GM19397 (cell line): ENCODE data around the gene CNNM3.
"Not testable (repeated sequence)": the region's sequence is repeated elsewhere in the genome, so short reads cannot be mapped to it uniquely, and the experiment has no call there.

ENCODE experiments used
- ATAC-seq: cut with Tn5 transposase; IDR thresholded peaks from one replicate; pipeline ENCODE4 v1.9.1; 2021; ENCODE audit warnings: mild to moderate bottlenecking, moderate library complexity; ENCODE audit not compliant: unreplicated experiment

Gene CNNM3

DNA sequence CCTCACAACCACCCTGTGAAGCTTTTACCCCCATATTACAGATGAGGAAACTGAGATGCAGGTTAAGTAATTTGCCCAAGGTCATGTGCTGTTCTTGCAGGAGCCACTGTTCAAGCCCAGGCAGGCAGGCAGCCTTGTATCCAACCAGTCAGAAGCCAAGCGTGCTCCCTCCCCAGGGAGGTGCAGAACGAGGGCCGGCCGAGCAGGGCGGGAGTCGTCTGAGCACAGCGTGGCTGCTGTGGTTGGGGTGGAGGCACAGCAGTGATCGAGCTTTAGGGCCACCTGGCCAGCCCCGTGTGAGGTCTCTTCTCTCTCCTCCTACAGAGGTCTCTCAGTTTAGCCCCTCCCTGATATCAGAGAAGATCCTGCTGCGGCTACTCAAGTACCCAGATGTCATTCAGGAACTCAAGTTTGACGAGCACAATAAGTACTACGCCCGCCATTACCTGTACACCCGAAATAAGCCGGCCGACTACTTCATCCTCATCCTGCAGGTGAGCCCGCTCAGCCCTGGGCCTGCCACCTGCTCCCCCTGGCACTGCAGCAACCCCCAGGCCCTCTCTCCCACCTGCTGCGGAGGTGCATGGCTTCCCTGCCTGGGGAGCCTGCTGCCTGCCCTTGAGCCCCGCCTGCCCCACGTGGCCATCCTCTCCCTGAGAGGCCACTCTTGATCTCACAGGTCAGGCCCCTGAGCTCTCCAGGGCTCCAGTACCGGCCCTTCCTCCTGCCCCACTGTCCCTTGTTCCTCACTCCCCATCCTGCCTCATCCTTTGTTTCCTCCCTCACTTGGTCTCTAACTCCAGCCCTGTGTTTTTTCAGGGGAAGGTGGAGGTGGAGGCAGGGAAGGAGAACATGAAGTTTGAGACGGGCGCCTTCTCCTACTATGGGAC, 17.1 kb upstream of the CNNM3 start:
- ATAC-seq = no peak

DNA sequence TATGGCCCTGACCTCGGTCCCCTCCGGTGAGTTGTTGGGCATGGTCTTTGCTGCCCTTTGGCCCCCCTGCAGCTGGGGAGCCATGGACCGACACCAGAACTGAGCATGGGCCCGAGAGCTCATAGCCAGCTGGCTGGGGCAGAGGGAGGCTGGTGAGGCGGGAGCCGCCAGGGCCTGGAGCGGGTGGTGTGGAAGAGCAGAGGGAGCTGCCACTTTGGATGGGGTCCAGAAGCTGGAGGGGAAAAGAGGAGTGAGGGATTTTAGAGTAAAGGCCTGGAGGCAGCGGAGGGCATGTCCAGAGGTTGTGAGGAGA, 16.5 kb upstream of the CNNM3 start:
- no peak for ATAC-seq

DNA sequence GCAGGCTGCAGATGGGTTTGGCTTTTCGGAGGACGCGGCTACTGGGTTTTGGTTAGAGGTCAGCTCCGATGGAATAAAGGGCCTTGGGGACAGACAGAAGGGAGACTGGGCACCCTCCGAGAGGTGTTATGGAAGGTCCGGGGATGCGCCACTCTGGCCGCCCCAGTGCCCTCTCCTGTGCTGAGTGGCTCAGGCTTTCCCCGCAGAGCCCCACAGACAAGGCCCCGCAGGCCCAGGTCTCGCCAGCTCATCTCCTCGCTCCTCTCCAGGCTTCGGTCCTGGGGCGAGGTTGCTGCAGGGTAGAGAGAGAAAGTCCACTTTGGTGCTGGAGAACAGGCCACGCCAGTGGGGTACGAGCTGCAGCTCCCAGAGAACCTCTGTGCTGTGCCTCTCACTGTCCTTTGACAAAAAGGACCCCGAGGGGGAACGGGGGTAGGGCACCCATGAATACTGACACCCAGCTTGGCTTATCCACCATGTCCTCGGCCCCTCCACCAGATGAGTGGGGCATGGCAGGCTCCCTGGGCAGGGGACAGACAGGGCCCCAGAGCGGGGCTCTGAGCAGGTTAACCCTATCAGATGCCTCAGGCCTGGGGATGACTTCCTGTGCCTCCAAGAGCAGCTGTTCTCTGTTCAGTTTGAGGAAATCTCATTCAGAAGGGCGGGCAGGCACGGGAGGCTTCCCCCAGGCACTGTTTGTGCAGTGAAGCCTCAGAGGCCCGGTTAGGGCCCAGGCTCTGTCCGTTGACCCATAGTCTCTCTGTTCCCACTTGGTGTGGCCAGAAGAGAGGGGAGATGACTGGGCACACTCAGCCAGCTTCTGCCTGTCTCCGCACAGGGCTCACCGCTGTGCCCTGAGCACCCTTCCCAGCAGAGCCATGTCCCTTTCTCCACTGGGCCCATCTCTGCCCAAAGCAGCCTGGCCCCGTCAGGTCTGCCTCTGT, 15.7 kb upstream of the CNNM3 start:
- ATAC-seq = no peak

DNA sequence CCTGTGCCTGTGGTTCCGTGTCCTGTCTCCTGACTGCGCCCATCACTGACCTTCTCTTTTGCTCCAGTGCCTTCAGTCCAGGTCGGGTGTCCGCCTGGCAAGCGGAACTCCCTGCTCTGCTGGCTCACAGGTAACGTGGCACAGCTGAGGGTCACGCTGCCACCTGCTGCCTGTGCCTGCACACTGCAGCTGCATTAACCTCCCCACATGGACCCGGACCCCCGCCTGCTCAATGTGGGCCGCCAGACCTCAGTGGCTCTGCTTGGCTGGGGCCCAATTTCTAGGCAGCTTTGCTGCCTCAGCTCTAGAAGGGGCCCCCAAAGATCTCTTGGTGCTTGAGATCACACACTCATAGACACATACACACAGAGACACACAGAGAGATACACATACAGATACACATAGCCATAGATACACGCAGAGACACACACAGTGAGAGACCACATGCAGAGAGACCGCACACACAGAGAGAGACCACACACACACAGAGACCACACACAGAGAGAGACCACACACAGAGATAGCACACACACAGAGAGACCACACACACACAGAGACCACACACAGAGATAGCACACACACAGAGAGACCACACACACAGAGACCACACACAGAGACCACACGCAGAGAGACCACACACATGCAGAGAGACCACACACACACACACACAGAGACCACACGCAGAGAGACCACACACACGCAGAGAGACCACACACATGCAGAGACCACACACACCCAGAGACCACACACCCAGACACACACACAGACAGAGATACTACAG, 14.9 kb upstream of the CNNM3 start:
- peak; percentile 80 for ATAC-seq

DNA sequence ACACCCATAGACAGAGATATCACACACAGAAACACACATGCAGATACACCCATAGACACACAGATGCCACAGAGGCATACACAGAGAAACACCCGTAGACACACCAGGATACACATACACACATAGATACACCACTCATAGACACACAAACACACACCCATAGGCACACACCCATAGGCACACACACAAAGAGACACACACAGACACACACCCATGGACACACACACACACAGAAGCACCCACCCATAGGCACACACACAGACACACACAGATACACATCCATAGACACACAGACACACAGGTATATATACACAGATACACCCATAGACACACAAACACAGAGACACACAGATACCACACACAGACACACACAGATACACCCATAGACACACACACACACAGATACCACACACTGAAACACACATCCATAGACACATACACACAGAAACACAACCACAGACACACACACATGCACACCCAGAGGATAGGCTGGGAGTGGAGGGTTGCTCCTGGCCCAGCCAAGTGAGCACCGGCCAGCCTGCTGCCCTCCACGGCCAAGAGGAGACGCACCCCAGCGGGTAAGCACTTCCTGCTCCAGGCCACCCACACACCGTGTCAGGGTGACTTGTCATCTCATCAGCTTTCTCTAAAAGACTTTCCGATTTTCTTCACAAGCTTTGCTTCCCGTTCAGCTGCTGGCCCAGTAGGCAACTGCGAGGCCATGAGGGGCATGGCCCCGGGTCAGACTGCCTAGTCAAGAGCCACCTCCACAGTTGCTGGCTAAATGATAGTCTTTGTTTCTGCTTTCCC, 14.1 kb upstream of the CNNM3 start:
- ATAC-seq = no peak

DNA sequence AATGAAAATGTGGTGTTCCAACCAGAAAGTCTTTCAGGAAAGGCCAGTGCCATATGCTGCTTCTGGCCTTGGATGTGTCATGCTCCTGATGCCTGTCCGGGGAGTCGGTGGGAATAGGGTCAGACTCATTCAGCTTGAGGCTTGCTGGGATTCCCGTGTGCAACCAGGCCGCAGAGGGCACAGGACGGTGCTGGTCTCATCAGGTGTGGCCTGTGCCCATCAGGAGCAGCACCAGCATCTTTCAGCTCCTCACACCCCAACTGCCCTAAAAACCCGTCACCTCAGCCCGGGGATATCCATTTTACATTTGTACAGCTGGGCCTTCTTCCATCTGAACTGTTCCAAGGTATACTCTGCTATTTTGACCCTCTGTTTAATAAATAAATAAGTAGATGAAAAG, 13.3 kb upstream of the CNNM3 start:
- ATAC-seq = no peak

DNA sequence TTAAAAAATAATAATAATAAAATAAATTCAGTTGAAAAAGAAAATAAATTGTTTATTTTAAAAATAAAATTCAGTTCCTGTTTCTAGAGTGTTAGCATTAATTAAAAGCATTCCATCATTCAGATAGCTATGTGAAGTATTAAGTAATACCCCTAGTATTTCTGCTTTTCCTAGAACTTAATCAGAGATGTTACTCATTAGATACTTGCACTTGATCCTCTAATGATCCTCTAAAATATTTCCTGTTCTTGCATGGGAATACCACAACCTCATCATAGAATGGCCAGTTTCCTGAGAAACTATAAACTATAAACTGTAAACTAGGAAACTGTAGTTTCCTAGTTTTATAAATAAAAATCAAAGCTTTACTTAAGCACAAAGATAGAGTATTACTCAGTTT, 11.1 kb upstream of the CNNM3 start:
- no peak for ATAC-seq

DNA sequence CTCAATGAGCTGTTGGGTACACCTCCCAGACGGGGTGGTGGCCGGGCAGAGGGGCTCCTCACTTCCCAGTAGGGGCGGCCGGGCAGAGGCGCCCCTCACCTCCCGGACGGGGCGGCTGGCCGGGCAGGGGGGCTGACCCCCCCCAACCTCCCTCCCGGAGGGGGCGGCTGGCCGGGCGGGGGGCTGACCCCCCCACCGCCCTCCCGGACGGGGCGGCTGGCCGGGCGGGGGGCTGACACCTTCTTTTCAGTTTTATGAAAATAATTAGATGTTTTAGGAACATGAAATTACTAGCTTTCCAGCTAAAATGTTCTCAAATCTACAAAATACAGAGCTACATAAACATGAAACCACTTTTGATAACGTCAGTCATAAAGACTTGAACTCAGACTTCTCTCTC, 10.1 kb upstream of the CNNM3 start:
- not testable (repeated sequence) for ATAC-seq

DNA sequence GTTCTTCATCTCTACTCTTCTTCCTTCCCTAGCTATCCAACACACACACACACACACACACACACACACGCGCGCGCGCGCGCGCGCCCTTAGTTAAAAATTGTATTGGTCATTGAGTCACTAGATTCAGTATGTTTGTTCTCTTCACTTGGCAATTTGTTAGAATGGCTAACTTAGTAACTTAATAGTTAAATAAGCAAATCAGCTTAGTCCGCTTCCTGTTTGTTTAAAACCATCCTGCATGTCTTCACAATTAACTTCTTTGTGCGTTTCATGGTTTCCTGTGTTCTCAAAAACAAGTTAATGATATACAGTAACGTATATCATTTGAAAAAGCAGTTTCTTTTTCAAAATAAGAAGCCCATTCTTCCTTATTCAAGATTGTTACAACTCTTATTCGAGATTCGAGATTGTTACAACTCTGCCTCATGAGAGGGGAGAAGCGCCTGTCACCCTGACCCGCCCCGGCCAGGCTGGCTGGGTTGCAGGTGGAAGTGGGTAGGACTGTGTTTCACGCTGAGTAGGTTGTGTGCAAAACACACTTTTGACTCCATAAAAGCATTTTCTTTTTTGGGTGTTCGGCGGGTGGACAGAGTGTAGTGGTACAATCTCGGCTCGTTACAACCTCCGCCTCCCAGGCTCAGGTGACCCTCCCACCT, 9.5 kb upstream of the CNNM3 start:
- peak; percentile 60 for ATAC-seq

DNA sequence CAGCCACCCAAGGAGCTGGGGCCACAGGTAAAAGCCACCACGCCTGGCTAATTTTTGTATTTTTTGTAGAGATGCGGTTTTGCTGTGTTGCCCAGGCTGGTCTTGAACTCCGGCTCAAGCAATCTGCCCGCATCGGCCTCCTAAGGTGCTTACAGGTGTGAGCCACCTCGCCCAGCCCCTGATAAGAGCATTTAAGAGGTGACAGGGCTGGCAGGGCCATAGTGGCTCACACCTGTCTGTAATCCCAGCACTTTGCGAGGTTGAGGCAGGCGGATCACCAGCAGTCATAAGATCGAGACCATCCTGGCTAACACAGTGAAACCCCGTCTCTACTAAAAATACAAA, 9.0 kb upstream of the CNNM3 start:
- ATAC-seq = no peak

DNA sequence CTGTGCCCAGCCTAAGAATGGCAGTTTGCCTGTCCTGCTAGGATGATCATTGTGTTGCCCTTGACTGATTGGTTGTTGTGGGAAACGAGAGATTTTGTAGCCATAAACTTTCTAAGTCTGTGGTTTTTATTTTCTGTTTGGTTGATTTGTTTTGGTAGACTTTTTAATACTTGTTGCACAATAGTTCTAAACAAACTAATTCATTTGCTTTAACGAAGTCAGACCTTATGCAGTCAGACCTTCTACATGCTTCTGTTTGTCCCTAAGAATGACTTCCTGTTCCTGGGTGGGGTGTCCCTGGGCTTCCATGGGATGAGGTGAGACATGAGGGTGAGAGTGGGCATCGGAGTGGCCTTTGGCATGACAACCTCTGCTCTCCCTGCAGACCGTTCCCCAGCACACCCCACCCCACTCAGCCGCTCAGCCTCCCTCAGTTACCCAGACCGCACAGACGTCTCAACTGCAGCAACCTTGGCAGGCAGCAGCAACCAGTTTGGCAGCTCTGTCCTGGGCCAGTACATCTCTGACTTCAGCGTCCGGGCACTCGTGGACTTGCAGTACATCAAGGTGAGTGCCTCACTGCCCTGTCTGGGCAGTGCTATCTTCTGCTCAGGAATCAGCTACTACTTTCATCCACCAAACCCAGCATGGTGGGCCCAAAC, 7.8 kb upstream of the CNNM3 start:
- ATAC-seq = no peak

DNA sequence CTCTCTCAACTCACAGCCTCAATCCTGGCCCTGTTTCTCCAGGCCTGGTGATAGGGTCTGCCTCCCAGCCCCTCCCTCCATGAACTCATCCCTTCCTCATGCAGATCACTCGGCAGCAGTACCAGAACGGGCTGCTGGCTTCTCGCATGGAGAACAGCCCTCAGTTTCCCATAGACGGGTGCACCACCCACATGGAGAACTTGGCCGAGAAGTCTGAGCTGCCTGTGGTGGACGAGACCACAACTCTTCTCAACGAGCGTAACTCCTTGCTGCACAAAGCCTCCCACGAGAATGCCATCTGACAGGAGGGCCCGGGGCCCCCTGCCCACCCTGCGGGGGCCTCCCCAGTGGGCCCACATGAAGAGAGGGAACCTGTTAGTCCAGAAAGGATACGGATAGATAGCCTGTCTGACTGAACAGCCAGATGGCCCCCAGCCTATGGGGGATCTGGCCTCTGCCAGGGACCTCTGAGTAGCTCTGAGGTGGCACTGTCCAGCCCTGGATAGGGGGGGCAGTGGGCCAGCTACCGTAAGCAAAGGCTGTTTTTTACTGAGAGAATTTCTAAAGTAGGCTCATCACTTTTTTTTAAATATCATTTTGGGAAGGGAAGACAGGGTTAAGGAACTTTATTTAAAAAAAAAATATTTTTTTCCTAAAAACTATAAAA, 6.7 kb upstream of the CNNM3 start:
- ATAC-seq = no peak

DNA sequence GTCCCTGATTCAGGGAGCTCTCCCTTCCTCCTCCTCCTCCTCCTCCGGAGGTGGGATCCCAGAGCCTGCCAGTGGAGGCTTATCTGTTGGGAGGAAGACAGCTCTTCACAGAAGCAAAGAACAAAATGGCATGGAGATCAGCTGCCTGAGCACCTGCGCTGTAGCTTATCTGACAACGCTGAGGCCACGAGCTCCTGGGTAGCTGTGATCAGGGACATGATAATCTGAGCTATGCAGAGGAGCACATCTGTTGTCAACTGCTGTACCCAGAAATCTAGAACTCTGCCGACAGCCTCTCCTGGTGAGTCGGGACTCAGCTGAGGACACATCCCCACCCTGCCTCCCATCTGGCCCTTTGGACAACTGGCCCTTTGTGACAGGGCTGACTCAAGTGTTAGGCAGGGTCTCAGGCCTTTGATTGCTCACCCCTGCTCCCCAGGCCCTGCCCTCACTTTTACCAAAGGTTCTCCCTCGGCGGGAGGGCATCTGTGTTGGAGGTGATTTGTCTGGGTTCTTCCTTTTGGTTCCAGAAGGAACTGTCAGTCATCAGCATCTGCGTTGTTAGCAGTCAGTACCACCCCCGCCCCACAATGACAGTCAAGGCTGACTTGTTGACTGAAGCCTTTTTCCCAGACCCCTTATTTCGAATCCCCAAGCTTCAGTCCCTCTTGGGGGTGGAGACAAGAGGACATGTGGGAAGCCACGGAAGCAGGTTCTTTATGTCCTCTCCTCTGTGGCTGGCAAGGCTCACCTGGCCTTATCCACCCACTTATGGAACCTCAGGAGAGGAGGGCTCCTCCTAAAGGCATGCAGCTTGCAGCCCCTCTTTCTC, 5.9 kb upstream of the CNNM3 start:
- no peak for ATAC-seq

DNA sequence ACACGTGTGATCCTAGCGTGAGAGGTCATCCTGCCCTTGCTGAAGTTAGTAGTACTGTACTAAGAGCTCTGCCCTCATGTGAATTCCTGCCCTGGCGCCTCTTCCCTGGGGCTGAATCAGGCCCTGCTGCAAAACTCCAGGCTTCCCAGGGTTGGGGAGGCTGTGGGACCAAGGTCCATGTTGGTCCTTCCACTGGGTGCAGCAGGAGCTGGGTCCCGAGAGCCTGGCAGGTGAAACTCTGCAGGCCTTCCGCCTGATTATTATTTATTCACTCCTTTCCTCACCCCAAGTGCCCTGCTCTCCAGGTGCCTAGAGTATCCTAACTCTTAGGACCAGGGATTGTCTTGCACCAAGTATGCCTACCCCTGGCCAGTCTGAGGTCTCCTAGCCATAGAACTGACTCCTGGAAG, 5.3 kb upstream of the CNNM3 start:
- no peak for ATAC-seq

DNA sequence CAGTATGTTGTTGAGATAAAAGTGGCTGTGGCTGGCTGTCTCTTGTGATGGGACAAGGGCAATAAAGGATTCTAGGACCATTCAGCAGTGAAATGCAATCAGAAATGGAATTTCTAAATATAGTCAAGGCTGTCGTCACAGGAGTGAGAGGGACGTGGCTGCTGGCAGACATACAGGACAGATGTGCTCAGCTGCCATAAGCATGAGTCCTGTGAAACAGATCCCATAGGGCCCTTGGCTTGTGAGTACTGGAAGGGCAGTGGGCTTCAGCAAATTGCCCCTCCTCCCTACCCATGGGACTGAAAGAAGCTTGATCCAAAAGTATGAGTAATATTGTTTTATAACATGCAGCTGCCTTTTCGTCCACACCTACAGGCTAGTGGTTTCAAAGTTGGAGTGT, 4.2 kb upstream of the CNNM3 start:
- ATAC-seq = no peak

DNA sequence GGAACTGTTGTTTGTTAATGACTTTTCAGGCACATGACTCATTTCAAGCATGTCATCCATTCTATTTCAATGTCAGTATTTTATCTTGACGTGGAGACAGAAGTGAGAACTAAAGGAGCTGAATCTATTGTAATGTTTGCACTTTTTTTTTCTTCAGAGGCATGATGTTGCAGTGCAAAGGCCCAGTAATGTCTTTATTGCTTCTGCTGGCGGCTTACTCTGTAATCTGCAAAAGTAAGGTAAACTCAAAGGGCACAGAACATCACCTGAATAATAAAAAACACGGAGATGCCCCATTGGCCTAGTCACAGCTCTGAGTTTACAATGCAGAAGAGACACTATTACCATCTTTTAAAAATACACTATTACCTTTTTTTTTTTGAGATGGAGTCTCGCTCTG, 2.4 kb upstream of the CNNM3 start:
- no peak for ATAC-seq

DNA sequence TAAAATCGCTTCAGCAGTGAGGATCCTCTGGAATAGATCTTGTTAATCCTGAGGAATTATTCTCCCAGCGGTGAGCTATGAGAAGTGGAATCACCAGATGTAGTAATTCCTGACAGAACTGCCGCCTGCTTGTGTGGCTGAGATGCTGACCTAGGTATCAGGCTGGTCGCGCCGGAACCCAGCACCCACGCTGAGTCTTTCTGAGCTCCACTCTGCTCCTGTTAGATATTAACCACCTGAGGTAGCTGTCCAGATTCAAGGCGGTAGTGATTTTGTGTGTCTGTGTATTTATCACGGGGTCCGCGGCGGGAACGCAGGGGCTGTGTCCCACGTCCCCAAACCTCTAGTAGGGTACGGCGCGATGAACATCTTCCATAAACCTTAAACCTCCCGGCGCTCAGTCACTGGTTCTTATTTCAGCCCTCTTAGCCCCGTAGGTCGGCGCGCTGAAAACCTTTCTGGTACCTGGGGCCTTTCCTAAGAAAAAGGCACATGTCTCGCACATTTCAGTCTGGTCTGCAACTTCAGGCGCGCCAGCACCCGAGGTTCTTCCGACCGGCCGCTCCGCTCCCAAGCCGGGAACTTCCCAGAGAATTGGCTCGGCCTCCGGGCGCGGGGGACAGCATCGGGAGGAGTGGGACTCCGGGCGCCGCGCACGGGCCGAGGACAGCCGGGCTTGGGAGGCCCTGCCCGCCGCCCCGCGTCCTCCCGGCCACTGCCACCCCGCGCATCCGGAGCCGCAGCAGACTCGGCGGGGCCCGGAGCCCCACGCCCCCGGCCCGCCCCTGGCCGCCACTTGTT, 542 bp upstream of the CNNM3 start:
- peak; percentile 0 for ATAC-seq
